ENCODE data around the gene LYRM4.

The LYRM4 gene

GRCh38 chr6:5282191-5282623 is 21.5 kb upstream of the LYRM4 start:
- no peak for DNase-seq (ENCODE audit: low read depth in 1 of 2, low spot score in 1 of 2)

GRCh38 chr6:5280920-5281319 is 20.2 kb upstream of the LYRM4 start:
- DNase-seq (ENCODE audit: low read depth in 1 of 2, low spot score in 1 of 2) = no peak

- DNase-seq (ENCODE audit: low read depth in 1 of 2, low spot score in 1 of 2) = no peak
Measured at GRCh38 chr6:5279891-5280338, 19.2 kb upstream of the LYRM4 start.

GRCh38 chr6:5278565-5279120 is 17.9 kb upstream of the LYRM4 start:
- no peak for DNase-seq (ENCODE audit: low read depth in 1 of 2, low spot score in 1 of 2)

GRCh38 chr6:5278047-5278446 is 17.3 kb upstream of the LYRM4 start:
- DNase-seq (ENCODE audit: low read depth in 1 of 2, low spot score in 1 of 2) = no peak

- no peak for DNase-seq (ENCODE audit: low read depth in 1 of 2, low spot score in 1 of 2)
Measured at GRCh38 chr6:5277589-5277988, 16.8 kb upstream of the LYRM4 start.

- DNase-seq (ENCODE audit: low read depth in 1 of 2, low spot score in 1 of 2) = no peak
Measured at GRCh38 chr6:5276581-5276980, 15.8 kb upstream of the LYRM4 start.

GRCh38 chr6:5275497-5275896 is 14.7 kb upstream of the LYRM4 start:
- DNase-seq (ENCODE audit: low read depth in 1 of 2, low spot score in 1 of 2) = no peak

GRCh38 chr6:5274231-5274630 is 13.5 kb upstream of the LYRM4 start:
- no peak for DNase-seq (ENCODE audit: low read depth in 1 of 2, low spot score in 1 of 2)

- DNase-seq (ENCODE audit: low read depth in 1 of 2, low spot score in 1 of 2) = no peak
Measured at GRCh38 chr6:5271926-5272325, 11.2 kb upstream of the LYRM4 start.

- DNase-seq (ENCODE audit: low read depth in 1 of 2, low spot score in 1 of 2) = no peak
Measured at GRCh38 chr6:5270093-5270680, 9.4 kb upstream of the LYRM4 start.

GRCh38 chr6:5266423-5266822 is 5.7 kb upstream of the LYRM4 start:
- DNase-seq (ENCODE audit: low read depth in 1 of 2, low spot score in 1 of 2) = no peak

- DNase-seq (ENCODE audit: low read depth in 1 of 2, low spot score in 1 of 2) = no peak
Measured at GRCh38 chr6:5261545-5262109, 877 bp upstream of the LYRM4 start.

GRCh38 chr6:5260111-5260620 is 584 bp downstream of the LYRM4 start:
- DNase-seq (ENCODE audit: low read depth in 1 of 2, low spot score in 1 of 2) = peak; percentile 55

- DNase-seq (ENCODE audit: low read depth in 1 of 2, low spot score in 1 of 2) = no peak
Measured at GRCh38 chr6:5259428-5259827, 1.3 kb downstream of the LYRM4 start.

- no peak for DNase-seq (ENCODE audit: low read depth in 1 of 2, low spot score in 1 of 2)
Measured at GRCh38 chr6:5257400-5257799, 3.4 kb downstream of the LYRM4 start.

- no peak for DNase-seq (ENCODE audit: low read depth in 1 of 2, low spot score in 1 of 2)
Measured at GRCh38 chr6:5256952-5257351, 3.8 kb downstream of the LYRM4 start.

GRCh38 chr6:5250911-5251310 is 9.8 kb downstream of the LYRM4 start:
- DNase-seq (ENCODE audit: low read depth in 1 of 2, low spot score in 1 of 2) = no peak

GRCh38 chr6:5250451-5250850 is 10.3 kb downstream of the LYRM4 start:
- DNase-seq (ENCODE audit: low read depth in 1 of 2, low spot score in 1 of 2) = no peak

- DNase-seq (ENCODE audit: low read depth in 1 of 2, low spot score in 1 of 2) = no peak
Measured at GRCh38 chr6:5249451-5250122, 11.2 kb downstream of the LYRM4 start.

GRCh38 chr6:5248302-5249098 is 12.2 kb downstream of the LYRM4 start:
- no peak for DNase-seq (ENCODE audit: low read depth in 1 of 2, low spot score in 1 of 2)
